ENCODE data around the gene CNOT11.

CNOT11 gene

DNA sequence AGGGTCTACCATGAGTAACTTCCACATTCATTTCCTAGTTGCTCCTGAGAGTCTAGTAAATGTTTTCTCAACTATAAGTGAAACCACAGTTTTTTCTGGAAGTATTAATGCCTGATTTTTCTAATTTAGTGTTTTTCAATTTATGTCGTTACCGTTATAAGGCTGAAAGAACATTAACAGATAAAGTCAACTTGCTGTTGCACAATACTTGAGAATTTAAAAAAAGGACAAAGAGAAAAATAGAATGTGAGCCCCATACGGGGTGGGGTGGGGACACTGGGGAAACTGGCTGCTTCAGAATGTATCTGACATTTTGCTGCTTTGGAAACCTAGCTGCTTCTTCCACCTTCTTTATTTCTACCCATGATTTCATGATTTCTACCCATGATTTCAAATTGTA is 26.2 kb downstream of the CNOT11 start:
- no peak for DNase-seq

DNA sequence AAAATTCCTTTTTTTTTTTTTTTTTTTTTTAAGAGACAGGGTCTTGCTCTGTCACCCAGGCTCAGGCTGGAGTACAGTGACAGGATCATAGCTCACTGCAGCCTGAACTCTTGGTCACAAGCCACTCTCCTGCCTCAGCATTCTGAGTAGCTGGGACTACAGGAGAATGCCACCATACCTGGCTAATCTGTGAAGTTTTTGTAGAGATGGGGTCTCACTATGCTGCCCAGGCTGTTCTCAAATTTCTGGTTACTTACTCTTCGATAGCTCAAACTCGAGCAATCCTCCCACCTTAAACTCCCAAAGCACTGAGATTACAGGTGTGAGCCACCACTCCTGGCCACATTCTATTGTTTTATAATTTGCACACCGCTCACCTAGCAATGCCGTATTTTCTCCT is 28.8 kb downstream of the CNOT11 start:
- DNase-seq, result no peak

DNA sequence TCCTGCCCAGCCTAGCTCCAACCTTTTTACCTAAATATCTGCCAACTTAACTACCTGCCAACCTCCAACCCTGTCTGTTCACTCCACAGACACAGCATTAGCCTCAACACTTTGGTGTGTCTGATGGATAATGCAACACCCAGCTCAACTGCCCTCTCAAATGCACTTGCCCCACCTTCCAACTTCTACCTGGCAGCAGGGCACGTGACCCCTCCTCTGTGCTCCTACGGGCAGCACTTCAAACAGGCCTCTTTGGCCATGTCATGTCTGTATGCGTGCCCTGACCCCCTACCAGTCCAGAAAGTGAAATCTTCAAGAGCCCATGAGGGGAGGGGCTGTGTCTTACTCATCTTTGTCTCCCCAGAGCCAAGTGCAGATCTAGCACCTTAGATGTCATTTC is 30.3 kb downstream of the CNOT11 start:
- no peak for DNase-seq

DNA sequence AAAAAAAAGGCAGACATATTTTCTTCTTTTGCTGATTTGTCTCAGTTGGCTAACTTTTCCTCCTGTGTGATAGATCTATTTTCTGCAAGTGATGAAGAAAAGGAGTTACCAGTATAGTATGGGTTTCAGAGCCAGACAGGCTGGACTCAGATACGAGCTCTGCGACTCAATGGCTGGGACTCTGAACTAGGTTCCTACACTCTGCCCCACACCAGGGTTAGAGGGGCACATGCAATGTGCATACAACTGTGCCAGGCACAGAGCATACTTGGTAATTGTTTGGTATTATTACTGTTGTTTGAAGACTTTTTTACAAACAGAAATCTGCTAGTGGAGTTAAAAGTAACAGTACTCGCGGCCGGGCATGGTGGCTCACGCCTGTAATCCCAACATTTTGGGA is 34.0 kb downstream of the CNOT11 start:
- DNase-seq, result no peak

DNA sequence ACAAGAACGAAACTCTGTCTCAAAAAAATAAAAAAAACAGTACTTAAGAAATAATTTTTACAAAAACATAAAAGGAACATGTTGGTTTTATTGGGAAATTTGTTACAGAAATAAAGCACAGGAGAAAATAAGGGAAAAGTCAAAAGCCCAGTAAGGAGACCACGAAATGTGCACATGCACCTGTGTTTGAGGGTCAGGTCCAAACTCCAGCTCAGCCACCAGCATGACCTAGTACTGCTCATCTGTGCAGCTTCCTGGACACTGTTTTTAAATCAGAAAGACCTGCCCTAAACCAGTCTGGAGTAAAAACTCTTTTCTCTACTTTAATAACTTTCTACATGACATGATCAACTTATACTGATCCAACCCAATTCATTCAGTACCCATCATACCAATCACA is 34.6 kb downstream of the CNOT11 start:
- no peak for DNase-seq

DNA sequence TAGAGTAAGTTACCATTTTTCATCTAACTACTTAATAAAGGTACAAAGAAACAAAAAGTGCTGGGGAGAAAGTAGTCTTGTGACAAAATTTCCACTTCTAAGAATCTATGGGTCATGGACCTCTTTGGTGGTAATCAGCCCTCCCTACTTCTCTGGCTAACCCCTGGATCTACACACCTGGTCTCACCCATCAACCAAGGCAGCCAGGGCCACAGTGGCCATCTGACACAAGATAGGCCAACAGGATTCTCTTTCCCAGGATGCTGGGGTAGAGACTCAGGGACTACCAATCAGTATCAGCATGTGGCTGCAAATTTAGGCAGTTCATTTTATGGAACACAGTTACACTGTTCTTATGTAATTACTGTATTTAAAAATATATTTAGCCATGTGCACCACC is 38.0 kb downstream of the CNOT11 start:
- DNase-seq, result no peak

DNA sequence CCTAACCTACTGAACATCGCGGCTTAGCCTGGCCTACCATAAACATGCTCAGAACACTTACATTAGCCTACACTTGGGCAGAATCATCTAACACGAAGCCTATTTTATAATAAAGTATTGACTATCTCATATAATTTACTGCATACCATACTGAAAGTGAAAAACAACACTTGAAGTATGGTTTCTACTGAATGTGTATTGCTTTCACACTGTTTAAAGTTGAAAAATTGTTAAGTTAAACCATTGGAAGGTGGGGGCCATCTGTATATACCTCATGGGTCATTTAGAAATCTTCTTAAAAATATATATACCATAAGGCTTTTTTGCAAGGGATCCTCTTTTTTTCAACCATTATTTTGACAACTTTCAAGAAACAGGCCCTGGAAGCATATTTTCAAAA is 39.3 kb downstream of the CNOT11 start:
- no peak for DNase-seq

DNA sequence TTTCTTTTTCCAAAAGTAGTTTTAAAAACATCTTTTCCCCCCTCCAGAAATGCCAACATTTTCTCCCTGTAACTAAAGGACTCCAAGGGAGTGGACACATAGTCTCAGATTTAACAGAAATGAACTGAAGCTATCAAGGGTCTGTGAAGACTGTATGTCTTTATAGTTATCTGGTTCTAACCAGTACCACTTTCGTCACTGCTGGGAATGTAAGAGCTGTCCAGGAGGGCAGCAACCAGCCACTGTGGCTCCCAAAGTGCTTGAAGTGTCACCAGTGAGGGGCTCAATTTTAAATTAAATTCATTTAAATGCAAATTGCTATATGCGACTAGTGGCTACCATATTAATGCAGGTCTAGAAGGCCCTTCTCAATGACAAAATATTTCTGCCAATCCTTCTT is 40.9 kb downstream of the CNOT11 start:
- DNase-seq, result no peak

DNA sequence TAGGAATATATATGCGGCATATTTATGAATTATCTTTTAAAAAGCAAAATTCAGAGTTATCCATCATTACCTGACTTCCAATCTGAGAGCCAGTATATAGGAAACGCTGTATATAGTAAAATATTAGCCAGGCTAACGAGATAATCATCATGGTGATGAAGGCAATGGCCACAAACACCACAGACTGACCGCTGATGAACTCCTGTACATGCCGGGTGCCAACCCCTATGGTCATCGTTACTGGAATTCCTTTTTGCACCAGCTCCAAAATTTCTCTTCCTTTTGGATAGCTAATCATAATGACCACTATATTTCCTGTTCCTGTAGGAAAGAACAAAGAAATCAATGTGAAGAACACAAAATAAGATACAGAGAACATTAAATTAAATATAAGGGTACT is 42.2 kb downstream of the CNOT11 start:
- DNase-seq, result no peak

DNA sequence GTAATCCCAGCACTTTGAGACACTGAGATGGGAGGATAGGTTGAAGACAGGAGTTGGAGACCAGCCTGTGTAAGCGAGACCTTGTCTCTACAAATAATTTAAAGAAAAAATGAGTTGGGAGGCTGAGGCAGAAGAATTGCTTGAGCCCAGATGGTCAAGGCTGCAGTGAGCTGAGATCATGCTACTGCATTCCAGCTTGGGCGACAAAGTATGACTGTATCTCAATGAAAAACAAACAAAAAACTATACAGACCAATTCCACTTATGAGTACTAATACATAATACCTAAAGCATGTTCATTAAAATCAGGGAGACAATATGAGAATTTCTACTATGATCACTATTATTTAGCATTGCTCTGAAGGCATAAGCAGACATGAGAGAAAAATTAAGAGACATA is 43.2 kb downstream of the CNOT11 start:
- no peak for DNase-seq

DNA sequence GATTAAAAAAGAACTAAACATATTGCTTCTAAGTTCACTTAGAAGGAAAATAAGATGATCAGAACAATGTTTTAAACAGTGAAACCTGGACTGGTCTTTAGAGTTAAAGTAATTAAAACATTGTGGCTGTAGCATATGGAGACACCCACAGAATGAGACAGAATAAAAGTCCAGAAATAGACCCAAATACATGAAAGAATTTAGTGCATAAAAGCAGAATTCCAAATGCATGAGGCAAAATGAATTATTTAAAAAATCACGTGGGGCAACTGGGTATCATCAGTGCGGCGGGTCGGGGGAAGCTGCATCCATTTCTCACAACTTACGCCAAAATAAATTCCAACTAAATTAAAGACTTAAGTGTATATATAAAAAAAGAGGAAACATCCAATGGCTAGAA is 43.7 kb downstream of the CNOT11 start:
- no peak for DNase-seq

DNA sequence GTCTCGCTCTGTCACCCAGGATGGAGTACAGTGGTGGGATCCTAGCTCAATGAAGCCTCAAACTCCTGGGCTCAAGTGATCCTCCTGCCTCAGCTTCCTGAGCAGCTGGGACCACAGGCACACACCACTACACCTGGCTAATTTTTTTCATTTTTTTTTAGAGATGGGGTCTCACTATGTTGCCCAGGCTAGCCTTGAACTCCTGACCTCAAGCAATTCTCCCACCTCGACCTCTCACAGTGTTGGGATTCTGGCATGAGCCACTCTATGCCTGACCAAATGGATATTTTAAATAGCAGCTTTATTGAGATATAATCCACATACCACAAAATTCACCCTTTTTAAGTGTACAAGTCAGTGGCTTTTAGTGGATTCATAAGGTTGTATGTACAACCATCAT is 44.7 kb downstream of the CNOT11 start:
- DNase-seq, result no peak

DNA sequence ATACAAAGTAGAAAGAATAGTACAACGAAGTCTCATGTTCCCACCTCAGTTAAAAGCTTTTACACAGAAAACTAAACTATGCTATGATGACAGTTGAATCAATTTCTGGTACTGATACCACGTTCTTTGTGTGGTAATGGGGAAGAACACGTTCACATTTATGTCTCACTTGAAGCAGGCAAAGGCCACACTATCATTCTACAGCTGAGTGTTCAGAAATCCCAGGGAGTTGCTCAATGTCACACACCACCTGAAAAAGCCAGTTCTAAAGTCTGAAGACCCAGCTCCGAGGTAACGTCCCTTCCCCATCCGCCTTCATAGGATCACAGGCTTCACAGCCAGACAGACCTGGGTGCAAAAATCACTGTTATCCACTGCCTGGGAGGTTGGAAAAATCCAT is 46.9 kb downstream of the CNOT11 start:
- no peak for DNase-seq

DNA sequence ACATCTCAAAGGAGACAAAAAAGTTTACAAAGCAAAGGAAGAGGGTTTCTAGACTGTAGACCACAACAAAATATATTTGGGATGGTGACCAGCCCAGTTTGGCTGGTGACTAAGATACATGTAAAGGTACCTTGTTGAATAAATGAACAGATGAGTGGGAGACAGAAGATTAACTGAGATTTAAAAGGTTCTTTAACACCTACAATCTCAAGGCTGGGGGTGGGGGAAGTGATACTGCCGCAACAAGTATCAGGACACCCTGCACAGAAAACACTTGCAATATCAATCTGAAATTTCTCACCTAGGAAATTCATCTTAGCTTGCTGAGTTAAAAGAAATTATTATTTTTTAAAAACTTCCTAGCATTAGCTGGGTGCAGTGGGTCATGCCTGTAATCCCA is 47.5 kb downstream of the CNOT11 start:
- no peak for DNase-seq

DNA sequence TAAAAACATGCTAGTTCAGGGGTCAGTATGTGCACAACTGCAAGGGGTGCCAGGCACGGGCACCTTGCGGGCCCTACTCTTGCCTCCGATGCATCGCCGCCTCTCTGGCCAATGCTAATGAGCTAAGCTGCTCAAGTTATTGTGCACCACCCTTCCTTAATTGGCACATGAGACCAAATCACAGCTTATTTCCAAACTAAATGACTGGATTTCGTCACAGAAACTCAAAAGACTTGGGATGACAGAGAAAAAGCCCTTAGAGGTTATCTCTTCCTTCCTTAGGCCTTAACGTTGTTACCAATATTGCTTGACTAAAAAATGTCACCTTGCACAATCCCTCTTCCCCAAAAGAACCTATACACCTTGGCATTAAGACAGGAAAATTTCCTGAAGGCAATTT is 48.1 kb downstream of the CNOT11 start:
- DNase-seq, result peak in 3 of 4 experiments; percentile 18 to 46 (median 35)

DNA sequence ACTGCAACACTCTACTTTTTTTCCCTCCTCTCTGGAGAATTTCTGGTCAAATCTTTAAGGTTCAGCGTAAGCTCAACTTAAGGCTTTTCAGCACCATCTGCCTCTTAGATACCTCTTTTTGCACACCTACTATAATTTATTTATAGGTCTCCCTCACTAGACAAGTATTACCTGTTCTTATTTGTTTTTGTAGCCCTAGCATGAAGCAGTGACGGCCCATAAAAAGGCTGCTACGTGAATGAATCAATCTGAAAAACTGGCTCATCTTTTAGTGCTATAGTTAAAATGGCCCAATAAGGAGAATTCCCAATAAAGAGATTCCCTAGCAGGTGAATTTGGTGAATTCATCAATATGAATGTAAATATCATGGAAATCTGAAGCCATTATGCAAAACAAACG is 49.3 kb downstream of the CNOT11 start:
- DNase-seq, result no peak

DNA sequence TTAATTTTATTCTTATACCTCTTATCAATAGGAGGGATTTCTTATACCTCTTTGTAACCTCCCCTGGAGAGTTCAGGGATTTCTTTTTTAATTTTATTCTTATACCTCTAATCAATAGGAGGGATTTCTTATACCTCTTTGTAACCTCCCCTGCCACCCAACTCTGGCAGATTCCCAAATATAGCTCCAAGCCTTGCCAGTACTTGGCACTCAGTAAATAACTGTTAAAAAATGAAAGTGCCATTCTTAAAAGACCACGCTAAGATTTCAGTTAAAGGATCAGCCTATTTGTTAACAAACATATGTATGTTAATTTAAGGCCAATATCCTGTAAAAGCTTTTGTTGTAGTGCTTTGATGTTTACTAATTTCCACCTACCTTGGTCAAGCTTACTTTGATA is 51.0 kb downstream of the CNOT11 start:
- DNase-seq, result no peak

DNA sequence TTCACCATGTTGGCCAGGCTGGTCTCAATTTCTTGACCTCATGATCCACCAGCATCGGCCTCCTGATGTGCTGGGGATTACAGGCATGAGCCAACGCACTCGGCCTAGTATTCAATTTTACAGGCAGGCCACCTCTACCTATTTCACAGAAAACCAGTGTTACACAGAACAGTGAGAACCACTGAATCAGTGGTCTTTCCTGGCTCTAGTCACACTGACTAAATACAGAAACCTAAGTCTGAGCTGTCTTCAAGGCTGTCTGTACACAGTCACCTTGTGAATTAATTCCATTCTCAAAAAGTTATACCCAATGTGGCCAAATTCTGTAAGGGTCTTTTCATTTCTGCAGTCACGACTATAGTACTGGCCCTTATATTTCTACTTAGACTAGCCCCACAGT is 52.3 kb downstream of the CNOT11 start:
- no peak for DNase-seq

DNA sequence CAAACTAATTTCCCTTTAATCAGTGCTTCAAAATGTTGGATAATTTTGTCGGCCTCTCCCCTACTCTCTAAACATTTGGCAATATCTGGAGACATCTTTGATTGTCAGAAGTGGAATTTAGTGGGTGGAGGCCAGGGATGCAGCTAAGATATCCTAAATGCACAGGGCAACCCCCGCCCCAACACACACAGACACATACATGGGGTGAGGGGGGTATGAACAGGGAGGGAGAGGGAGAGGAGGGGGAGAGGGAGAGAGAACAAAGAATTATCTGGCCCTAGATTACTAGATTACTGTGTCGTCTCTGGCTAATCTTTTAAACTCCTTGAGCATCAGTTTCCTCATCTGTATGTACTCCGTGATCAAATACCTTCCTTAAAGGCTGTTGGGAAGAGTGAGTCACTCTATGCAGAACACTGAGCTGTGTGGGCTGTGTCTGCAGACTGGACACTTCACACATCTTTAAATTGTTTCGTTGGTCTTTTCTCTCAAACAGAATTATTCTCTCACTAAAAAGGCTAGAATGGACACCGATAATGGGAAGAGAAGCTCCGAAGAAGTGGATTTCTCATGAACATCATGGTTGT is 52.9 kb downstream of the CNOT11 start:
- peak; percentile 37 to 78 (median 66) for DNase-seq

DNA sequence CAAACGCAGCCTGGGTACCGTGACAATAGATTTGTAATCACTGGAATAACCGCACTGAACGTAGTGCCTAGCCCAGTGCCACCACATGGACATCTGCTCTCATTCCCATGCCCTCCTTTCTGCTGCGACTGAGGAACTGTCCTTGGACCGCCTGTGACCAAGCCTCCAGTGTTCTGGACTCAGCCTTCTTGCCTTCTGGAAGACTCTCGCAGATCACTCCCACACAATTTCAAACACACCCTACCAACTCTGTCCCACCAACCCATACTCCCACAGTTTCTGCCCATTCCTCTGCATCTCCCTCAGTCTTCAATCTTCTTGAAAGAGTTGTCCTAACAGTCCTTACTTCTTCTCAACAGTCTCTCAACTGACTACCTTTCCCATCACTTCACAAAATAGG is 53.7 kb downstream of the CNOT11 start:
- peak in 2 of 4 experiments; percentile 32 to 42 for DNase-seq

DNA sequence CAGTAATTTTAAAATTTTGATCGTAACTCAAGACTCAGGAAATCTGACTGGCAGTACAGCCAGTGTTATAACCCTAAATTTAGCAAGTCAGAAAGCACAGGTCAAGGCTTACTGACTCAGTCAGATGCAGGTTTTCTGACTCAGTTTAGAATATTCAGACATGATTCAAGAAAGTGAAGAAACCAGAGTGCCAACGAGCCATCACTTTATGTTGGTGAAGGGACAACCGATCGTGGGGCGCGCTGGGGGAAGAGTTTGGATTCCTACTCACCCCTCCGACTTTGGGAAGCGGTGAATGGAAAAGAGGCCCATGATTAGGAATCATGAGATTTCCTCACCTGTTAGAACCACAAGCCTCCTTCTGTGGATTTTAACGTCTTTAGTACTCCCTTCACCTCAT is 54.8 kb downstream of the CNOT11 start:
- DNase-seq, result peak in 2 of 4 experiments; percentile 14 to 27

DNA sequence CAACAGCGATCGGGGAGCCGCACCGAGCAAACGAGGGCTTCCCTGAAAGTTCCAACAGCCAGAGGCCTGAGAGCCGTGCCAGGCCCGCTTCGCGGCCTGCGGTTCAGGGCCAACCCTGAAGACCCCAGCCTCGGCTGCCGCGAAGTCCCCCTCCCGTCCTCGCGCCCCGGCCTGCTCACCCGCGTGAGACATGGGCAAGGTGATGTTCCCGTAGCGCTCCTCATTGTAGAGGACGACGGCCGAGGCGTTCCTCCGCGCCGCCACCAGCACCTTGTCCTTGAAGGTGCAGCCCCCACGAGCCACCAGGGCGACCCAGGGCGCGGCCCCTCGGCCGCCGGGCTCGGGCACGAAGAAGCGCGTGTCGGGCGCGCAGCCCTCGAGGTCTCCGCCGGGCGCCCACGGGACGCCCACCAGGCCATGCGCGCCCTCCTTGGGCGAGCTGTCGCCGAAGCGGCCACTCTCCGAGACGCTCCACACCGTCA is 55.3 kb downstream of the CNOT11 start:
- peak; percentile 9 to 73 (median 56) for DNase-seq

DNA sequence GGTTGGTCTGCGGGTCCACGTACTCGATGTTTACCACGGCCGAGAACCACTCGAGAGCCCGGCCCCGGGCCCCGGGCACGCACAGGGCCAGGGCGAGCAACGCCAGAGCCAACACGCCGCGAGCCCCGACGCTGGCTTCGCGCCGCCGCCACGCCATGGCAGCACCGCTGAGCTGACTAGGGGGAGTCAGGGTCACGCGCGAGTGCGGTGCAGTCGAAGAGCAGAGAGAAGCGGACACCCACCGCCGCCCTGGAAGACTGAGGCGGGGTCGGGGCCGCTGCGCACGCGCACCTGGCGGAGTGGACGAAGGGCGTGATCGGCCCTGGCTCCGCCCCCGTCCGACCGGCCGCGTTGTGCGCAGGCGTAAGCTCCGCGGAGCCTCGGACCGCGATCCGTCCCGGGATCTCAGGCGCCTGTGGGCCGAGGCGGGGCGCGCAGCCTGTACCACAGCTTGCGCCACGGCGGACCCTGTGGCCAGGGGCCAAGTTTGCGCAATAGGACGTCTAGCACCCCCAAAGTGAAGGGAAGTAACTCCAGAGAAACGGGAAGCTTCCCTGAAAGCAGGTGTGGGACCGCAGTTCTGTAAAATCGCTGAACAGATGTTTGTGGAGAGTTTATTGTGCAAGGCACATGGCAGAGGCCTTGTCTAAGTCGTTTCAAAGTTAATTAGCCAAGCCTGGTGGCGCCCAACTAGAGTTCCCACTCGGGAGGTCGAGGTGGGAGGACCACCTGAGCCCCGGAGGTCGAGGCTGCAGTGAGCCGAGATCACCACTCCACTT is 55.9 kb downstream of the CNOT11 start, which contains the start of gene RNF149:
TSS of gene RNF149 (minus strand) at position 270 of the 779 bp plus-strand sequence. CDS start at position 157, 113 bp downstream.
- peak; percentile 99 for DNase-seq

DNA sequence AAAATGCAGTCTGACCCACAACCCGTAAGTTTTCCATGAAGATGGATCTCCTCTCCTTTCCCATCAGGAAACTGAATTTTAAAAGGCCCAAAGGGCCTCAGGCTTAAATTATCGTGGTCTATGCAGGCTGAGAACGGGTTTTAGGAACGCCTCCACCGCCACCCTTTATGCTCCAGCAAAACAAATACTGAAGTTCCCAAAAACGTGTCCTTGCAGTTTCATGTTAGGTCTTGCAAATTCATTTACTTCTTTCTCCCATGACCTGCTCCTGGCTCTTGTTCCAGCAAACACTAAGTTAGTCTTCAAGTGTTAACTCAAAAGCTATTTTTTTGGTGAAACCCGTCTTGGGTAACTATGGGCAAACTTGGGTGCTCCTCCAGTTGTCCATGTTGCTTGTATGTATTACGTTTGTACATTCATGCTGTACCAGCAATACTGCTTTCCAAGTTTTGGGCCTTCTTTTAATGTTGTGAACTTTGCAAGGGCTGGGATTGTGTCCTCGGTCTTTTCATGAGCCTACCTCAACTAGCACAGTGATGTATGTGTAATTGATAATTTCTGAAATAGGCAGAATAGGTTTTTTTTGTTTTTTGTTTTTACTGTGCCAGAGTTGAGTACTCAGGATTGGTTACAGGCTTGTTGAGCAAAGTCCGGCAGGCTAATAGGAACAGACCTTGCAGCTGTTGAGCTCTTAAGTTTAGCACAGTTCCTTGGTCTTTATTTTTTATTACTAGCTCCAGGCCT is 57.6 kb downstream of the CNOT11 start:
- peak in 2 of 4 experiments; percentile 17 to 56 for DNase-seq
